BE2C (cell line): ENCODE measurements around the gene ZNF354B.
A peak's percentile ranks its signal among the peaks of the same experiment; 100 is the strongest.
"Not testable (repeated sequence)": the region's sequence is repeated elsewhere in the genome, so short reads cannot be mapped to it uniquely, and the experiment has no call there.

Experiments
- DNase-seq: peaks from one replicate; pipeline ENCODE4 v3.0.0-alpha.2; 2020
- H3K27me3 ChIP-seq: fragments of 250-450 bp; sonication (Bioruptor Pico); 2 replicates; pipeline ENCODE4 v1.5.1; 2020; ENCODE audit warnings: mild to moderate bottlenecking
- H3K36me3 ChIP-seq: fragments of 250-450 bp; sonication (Bioruptor Pico); 2 replicates; pipeline ENCODE4 v1.5.1; 2020; ENCODE audit warnings: mild to moderate bottlenecking
- H3K4me1 ChIP-seq: fragments of 250-450 bp; sonication (Bioruptor Pico); 2 replicates; pipeline ENCODE4 v1.5.1; 2020
- H3K4me3 ChIP-seq: 2 replicates; pipeline ENCODE4 v1.5.1; 2011; ENCODE audit warnings: low read depth, low read length
- H3K9me3 ChIP-seq: fragments of 250-450 bp; sonication (Bioruptor Pico); 2 replicates; pipeline ENCODE4 v1.5.1; 2020
- CTCF ChIP-seq: IDR thresholded peaks from 2 replicates; pipeline ENCODE4 v1.5.1; 2012; ENCODE audit warnings: mild to moderate bottlenecking, low read depth, low read length

Gene ZNF354B

GRCh38 chr5:178827636-178828035, 32.1 kb upstream of the ZNF354B start:
- Histone ChIP-seq H3K4me3 (no peak overlapping the region), H3K27me3 (no peaks in the 10 kb centered on the region), H3K4me1 (no peaks in the 10 kb centered on the region), H3K36me3 (peaks cover 20% of the 10 kb centered on the region), H3K9me3 (no peaks in the 10 kb centered on the region)
- TF ChIP-seq CTCF = no peak
- DNase-seq = no peak

- H3K4me3 ChIP-seq = peak overlapping the region; percentile 83
- no peaks in the 10 kb centered on the region for H3K27me3 ChIP-seq
- peak; percentile 32; the same call in 1 of the 2 replicates for TF ChIP-seq CTCF
- no peaks in the 10 kb centered on the region for H3K4me1 ChIP-seq
- peak; percentile 19 for DNase-seq
- peaks cover 16% of the 10 kb centered on the region for H3K36me3 ChIP-seq
- no peaks in the 10 kb centered on the region for H3K9me3 ChIP-seq
Measured at GRCh38 chr5:178831049-178831448, 28.7 kb upstream of the ZNF354B start.

GRCh38 chr5:178832618-178833201, 27.0 kb upstream of the ZNF354B start:
- Histone ChIP-seq H3K9me3 (no peaks in the 10 kb centered on the region), H3K36me3 (peaks cover 16% of the 10 kb centered on the region), H3K4me1 (no peaks in the 10 kb centered on the region), H3K4me3 (peak overlapping the region; percentile 83), H3K27me3 (no peaks in the 10 kb centered on the region)
- no peak for TF ChIP-seq CTCF
- peak; percentile 54 for DNase-seq

GRCh38 chr5:178836628-178837027, 23.1 kb upstream of the ZNF354B start:
- H3K27me3 ChIP-seq = no peaks in the 10 kb centered on the region
- DNase-seq = no peak
- H3K4me3 ChIP-seq = no peak overlapping the region
- no peaks in the 10 kb centered on the region for H3K9me3 ChIP-seq
- H3K36me3 ChIP-seq = no peaks in the 10 kb centered on the region
- TF ChIP-seq CTCF = no peak
- H3K4me1 ChIP-seq = no peaks in the 10 kb centered on the region

- not testable (repeated sequence) for H3K4me1 ChIP-seq, H3K27me3 ChIP-seq, H3K36me3 ChIP-seq, H3K4me3 ChIP-seq, H3K9me3 ChIP-seq, DNase-seq
Measured at GRCh38 chr5:178838695-178839318, 20.9 kb upstream of the ZNF354B start.

- Histone ChIP-seq H3K36me3 (no peaks in the 10 kb centered on the region), H3K9me3 (no peaks in the 10 kb centered on the region), H3K27me3 (no peaks in the 10 kb centered on the region), H3K4me3 (no peak overlapping the region), H3K4me1 (no peaks in the 10 kb centered on the region)
- peak; percentile 58 for DNase-seq
- TF ChIP-seq CTCF = peak; percentile 57
Measured at GRCh38 chr5:178839319-178839704, 20.4 kb upstream of the ZNF354B start.

GRCh38 chr5:178840399-178840798, 19.4 kb upstream of the ZNF354B start:
- H3K9me3 ChIP-seq, H3K36me3 ChIP-seq, H3K4me3 ChIP-seq, H3K4me1 ChIP-seq, H3K27me3 ChIP-seq, DNase-seq: not testable (repeated sequence)
